ENCODE results near the gene NOL12.

Gene NOL12

GRCh38 chr22:37640591-37641560, 45.3 kb upstream of the NOL12 start:
- TF ChIP-seq CTCF (IDR thresholded peaks at IDR 0.05; ENCODE audit: extremely low read depth, insufficient read depth, missing control alignments), result no peak
- in situ Hi-C loops (cut with MboI; ENCODE audit: low pct_unique_long_range_greater_than_20kb, low sequenced_read_pairs, unreplicated experiment), result no loop called here
- no peak for DNase-seq (ENCODE audit: low spot score)

GRCh38 chr22:37641561-37641949, 44.6 kb upstream of the NOL12 start:
- TF ChIP-seq CTCF (IDR thresholded peaks at IDR 0.05; ENCODE audit: extremely low read depth, insufficient read depth, missing control alignments), result no peak
- DNase-seq (ENCODE audit: low spot score), result no peak
- in situ Hi-C loops (cut with MboI; ENCODE audit: low pct_unique_long_range_greater_than_20kb, low sequenced_read_pairs, unreplicated experiment), result no loop called here

- peak; percentile 95 for TF ChIP-seq CTCF (IDR thresholded peaks at IDR 0.05; ENCODE audit: extremely low read depth, insufficient read depth, missing control alignments)
- in situ Hi-C loops (cut with MboI; ENCODE audit: low pct_unique_long_range_greater_than_20kb, low sequenced_read_pairs, unreplicated experiment), result no loop called here
- DNase-seq (ENCODE audit: low spot score), result peak; percentile 88
These were observed 42.8 kb upstream of the NOL12 start for GRCh38 chr22:37643225-37643847.

- DNase-seq (ENCODE audit: low spot score), result no peak
- TF ChIP-seq CTCF (IDR thresholded peaks at IDR 0.05; ENCODE audit: extremely low read depth, insufficient read depth, missing control alignments), result no peak
- in situ Hi-C loops (cut with MboI; ENCODE audit: low pct_unique_long_range_greater_than_20kb, low sequenced_read_pairs, unreplicated experiment), result no loop called here
These were observed 38.8 kb upstream of the NOL12 start for GRCh38 chr22:37647317-37647716.

- no peak for DNase-seq (ENCODE audit: low spot score)
- no peak for TF ChIP-seq CTCF (IDR thresholded peaks at IDR 0.05; ENCODE audit: extremely low read depth, insufficient read depth, missing control alignments)
- in situ Hi-C loops (cut with MboI; ENCODE audit: low pct_unique_long_range_greater_than_20kb, low sequenced_read_pairs, unreplicated experiment), result no loop called here
These were observed 38.2 kb upstream of the NOL12 start for GRCh38 chr22:37647928-37648327.

- in situ Hi-C loops (cut with MboI; ENCODE audit: low pct_unique_long_range_greater_than_20kb, low sequenced_read_pairs, unreplicated experiment), result no loop called here
- DNase-seq (ENCODE audit: low spot score), result no peak
- no peak for TF ChIP-seq CTCF (IDR thresholded peaks at IDR 0.05; ENCODE audit: extremely low read depth, insufficient read depth, missing control alignments)
These were observed 35.5 kb upstream of the NOL12 start for GRCh38 chr22:37650463-37651136.

Data from GM13977 (cell line).